Cardiac fibroblast (primary cell): ENCODE data around the gene CTNND2.

Experiments
- DNase-seq, 2 donors: peaks; one replicate each; pipeline versions ENCODE4 v3.0.0 to v3.0.0-alpha.2; 2010; ENCODE audit warnings: low read depth in 2 of 2
- H3K4me3 ChIP-seq, 2 donors: replicated peaks in 1 of 2; 1 replicate in 1 of 2; 2 replicates in 1 of 2; pipeline ENCODE4 v1.5.1; 2011; ENCODE audit warnings: low read depth in 2 of 2, low read length in 2 of 2, mild to moderate bottlenecking in 2 of 2, moderate library complexity in 1 of 2
- CTCF ChIP-seq: IDR thresholded peaks from one replicate; pipeline ENCODE4 v1.5.1; 2011; ENCODE audit warnings: low read depth, mild to moderate bottlenecking, low read length, inconsistent platforms

Gene CTNND2

DNA sequence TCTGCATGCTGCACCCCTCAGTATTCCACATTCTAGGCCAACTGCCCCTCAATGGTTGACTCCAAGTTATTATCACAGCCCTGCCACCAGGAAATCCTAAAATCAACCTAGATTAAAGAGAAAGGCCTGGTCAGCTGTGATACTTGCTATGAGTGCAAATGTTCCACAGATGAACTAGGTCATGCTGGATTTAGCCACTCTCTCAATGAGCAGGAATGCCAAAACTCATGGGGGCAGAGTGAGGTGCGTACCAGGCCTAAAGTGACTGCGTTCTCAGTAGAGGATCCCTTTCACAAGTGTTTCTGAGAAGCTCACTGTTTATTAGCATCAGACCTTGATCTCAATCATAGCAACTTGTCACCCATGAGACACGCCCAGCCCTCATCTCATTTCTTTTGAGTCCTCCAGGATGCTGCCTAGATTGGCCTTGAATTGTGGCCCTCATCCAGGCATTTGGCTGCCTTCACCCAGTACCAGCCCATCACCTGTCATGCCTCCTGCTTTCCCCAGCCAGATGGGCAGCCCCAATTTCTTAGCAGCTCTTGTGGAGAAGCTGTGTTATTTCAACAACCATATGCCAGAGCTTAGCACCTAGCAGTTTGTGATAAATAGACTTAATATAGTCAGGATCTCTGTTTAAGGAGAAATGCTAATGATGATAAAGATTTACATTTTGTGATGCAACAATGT is 383.9 kb downstream of the CTNND2 start:
- no peak overlapping the region for H3K4me3 ChIP-seq
- DNase-seq, result no peak
- no peak for TF ChIP-seq CTCF

DNA sequence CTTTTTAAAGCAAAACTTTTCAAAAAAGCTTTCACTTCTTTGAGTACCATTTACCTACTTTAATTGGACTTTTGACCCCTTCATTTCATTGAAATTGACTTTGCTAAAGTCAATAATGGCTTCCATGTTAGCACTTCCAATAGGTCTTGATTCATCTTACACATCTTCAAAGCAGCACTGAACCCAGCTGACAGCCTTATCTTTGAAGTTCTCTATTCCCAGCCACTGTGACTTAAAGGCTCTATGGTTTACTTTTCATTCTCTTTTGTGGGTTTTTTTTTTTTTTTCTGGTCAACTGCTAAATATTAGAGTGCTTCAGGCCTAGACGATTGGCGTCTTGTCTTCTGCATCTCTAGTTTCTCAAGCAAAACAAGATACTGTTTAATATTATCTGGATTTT is 385.0 kb downstream of the CTNND2 start:
- H3K4me3 ChIP-seq, result no peak overlapping the region
- no peak for DNase-seq
- TF ChIP-seq CTCF, result no peak

DNA sequence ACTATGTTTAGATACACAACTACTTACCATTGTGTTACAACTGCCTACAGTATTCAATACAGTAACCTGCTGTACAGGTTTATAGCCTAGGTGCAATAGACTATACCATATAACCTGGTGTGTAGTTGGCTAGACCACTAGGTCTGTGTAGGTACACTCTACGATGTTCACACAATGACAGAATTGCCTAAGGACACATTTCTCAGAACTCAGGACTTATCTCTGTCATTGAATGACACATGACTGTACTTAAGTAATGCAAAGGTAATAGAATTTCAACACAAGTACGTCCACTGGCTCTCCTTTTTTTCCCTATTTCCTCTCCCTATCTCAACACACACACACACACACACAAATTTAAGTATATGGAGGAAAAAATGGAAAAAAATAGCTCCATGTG is 385.6 kb downstream of the CTNND2 start:
- no peak for DNase-seq
- TF ChIP-seq CTCF, result no peak
- no peak overlapping the region for H3K4me3 ChIP-seq

- DNase-seq, result no peak
- no peak for TF ChIP-seq CTCF
These were observed 389.4 kb downstream of the CTNND2 start for GRCh38 chr5:11514705-11515432.

GRCh38 chr5:11511878-11512277 is 392.4 kb downstream of the CTNND2 start:
- TF ChIP-seq CTCF, result no peak
- H3K4me3 ChIP-seq, result no peak overlapping the region
- DNase-seq, result no peak

More at GRCh38 chr5:11514705-11515432, 389.4 kb downstream of the CTNND2 start:
- no peak overlapping the region for H3K4me3 ChIP-seq

- no peak for DNase-seq
- no peak overlapping the region for H3K4me3 ChIP-seq
- no peak for TF ChIP-seq CTCF
These were observed 393.4 kb downstream of the CTNND2 start for GRCh38 chr5:11510889-11511288.

- no peak for TF ChIP-seq CTCF
- no peak for DNase-seq
- no peak overlapping the region for H3K4me3 ChIP-seq
These were observed 394.5 kb downstream of the CTNND2 start for GRCh38 chr5:11509793-11510192.
